GM12892 (cell line): ENCODE data around the gene MFSD1.

Source experiments
- POLR2A ChIP-seq: IDR thresholded peaks from 2 replicates; pipeline ENCODE4 v1.6.1; 2011; ENCODE audit warnings: low read depth, low read length, control low read depth
- TAF1 ChIP-seq: IDR thresholded peaks from 2 replicates; pipeline ENCODE4 v1.6.1; 2011; ENCODE audit warnings: low read depth, mild to moderate bottlenecking, control low read depth, low read length, borderline replicate concordance

DNA sequence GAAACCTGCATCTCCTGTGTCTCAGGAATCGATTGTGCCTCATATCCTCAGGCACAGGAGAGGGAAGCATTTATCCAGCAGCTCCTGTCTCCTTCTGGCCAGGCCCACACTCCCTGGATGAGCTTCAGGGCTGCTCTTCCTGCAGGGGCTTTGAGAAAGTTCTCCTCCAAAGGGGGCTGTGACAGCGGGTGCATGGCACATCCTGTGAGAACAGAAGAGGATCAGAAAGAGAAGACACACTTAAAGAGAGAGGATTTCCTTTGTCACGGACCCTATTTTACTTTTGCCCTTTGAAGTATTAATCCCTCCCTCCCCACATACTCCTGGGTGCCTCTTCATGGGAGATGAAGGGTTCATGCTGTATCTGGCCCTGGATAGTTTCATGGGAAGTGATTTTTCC, 46.0 kb downstream of the MFSD1 start:
- no peak for TF ChIP-seq TAF1
- no peak for TF ChIP-seq POLR2A
